Activated CD4-positive, CD25-positive, alpha-beta regulatory T cell (primary cell): ENCODE measurements around the gene PTPDC1.
"Not testable (repeated sequence)": the region's sequence is repeated elsewhere in the genome, so short reads cannot be mapped to it uniquely, and the experiment has no call there.

Experiments
- DNase-seq, 4 experiments: peaks; one replicate each; lab custom pipeline; 2025; lab: John Stamatoyannopoulos, UW

The PTPDC1 gene

DNA sequence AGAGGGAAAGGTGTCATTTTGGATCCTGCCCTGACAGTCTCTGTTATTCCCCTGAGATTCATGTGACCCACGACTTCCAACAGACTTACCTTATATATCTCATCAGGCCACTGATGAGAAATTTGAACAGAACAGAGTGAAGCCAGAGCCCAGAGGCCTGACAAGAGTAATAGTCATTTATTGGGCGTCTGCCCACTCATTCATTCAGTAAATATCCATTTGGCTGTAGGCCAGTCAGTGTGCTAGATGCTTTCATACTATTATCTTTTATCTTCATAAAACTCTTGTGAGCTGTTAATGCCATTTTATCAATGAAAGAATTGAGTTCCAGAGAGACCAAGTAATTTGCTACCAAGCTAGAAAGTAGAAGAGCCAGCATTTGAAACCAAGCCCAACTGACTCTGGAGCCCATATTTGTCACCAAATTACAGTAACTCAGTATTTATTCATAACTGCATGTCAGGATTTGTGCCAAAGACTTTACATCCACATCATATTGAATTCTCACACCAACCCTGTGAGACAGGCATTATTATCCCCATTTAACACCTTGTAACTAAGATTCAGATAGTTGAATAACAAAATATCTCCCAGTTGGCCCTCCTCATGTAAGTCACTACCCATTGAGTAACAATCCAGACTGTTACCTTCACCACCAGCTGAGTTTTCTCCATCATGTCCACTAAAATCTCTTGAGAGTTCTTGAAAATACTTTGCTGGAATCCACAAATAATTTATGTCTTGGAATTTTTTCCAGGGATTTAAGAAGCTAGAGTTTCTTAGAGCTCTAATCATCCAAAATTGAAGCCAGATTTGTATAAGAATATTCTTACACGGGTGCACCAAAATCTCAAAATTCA, 2.5 kb downstream of the PTPDC1 start:
- no peak for DNase-seq

DNA sequence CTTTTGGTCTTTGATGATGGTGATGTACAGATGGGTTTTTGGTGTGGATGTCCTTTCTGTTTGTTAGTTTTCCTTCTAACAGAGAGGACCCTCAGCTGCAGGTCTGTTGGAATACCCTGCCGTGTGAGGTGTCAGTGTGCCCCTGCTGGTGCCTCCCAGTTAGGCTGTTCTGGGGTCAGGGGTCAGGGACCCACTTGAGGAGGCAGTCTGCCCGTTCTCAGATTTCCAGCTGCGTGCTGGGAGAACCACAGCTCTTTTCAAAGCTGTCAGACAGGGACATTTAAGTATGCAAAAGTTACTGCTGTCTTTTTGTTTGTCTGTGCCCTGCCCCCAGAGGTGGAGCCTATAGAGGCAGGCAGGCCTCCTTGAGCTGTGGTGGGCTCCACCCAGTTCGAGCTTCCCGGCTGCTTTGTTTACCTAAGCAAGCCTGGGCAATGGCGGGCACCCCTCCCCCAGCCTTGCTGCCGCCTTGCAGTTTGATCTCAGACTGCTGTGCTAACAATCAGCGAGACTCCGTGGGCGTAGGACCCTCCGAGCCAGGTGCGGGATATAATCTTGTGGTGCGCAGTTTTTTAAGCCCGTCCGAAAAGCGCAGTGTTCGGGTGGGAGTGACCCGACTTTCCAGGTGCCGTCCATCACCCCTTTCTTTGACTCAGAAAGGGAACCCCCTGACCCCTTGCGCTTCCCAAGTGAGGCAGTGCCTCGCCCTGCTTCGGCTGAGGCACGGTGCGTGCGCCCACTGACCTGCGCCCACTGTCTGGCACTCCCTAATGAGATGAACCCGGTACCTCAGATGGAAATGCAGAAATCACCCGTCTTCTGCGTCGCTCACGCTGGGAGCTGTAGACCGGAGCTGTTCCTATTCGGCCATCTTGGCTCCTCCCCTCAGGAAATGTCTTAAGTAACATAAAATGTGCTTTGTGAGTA, 10.2 kb downstream of the PTPDC1 start:
- DNase-seq, result not testable (repeated sequence)

DNA sequence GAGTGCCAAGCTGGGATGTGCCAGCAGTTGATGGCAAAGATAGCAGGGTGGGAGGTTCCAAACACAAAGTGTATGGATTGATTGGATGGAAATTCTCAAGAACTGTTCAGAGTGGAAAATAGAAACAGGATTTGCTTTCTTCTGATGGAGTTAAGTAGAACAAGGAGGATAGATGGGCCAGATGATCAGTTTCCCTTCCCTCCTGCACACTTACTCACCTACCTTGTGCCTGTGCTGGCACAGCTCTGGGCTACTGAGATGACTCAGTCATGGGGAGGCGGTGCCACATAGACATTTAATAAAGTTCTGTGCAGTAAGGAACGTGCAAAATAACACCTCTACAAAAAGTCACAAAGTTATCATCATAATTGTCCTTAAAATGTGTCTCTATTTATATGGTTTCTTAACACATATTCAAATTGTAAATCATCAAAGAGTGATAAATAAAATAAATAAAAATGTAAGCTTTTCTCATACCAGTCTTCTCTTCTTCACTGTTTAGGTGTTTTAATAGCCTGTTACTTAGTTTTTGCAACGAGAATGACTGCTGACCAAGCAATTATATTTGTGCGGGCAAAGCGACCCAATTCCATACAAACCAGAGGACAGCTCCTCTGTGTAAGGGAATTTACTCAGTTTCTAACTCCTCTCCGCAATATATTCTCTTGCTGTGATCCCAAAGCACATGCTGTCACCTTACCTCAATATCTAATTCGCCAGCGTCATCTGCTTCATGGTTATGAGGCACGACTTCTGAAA, 12.7 kb downstream of the PTPDC1 start:
- no peak for DNase-seq

DNA sequence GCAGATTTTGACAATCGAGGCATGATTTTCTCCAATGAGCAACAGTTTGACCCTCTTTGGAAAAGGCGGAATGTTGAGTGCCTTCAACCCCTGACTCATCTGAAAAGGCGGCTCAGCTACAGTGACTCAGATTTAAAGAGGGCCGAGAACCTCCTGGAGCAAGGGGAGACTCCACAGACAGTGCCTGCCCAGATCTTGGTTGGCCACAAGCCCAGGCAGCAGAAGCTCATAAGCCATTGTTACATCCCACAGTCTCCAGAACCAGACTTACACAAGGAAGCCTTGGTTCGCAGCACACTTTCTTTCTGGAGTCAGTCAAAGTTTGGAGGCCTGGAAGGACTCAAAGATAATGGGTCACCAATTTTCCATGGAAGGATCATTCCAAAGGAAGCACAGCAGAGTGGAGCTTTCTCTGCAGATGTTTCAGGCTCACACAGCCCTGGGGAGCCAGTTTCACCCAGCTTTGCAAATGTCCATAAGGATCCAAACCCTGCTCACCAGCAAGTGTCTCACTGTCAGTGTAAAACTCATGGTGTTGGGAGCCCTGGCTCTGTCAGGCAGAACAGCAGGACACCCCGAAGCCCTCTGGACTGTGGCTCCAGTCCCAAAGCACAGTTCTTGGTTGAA, 13.6 kb downstream of the PTPDC1 start:
- DNase-seq, result no peak

DNA sequence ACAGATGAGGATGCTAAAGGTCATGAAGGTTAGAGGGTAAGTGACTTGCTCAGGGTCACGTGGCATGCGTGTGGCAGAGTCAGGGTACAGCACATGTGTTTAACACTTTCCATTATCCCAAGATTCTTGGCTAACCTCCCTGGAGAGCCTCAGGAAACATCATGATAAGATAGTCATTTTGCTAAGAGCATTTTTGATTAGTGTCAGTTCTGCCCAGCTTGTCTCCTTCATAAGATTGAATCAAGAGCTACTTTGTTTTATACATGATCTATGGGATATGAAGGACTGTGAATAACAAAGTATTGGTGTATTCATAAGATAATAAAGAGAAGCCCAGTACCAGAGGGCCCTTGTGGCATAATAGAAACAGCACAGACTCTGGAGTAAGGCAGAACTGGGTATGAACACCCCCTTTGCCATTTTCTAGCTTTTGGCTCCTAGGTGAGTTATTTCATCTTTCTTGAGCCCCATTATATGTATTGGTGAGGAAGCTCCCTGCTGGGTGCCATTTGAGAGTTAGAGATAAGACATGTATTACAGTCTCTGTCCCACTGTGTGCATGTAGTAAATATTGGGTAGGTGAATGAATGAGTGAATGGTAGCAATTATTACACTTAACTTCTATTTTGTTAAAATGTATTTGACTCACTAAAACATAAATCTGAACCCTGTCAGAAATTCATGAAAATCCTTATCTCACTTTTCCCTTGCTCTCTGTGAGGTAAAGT, 16.1 kb downstream of the PTPDC1 start:
- no peak for DNase-seq

DNA sequence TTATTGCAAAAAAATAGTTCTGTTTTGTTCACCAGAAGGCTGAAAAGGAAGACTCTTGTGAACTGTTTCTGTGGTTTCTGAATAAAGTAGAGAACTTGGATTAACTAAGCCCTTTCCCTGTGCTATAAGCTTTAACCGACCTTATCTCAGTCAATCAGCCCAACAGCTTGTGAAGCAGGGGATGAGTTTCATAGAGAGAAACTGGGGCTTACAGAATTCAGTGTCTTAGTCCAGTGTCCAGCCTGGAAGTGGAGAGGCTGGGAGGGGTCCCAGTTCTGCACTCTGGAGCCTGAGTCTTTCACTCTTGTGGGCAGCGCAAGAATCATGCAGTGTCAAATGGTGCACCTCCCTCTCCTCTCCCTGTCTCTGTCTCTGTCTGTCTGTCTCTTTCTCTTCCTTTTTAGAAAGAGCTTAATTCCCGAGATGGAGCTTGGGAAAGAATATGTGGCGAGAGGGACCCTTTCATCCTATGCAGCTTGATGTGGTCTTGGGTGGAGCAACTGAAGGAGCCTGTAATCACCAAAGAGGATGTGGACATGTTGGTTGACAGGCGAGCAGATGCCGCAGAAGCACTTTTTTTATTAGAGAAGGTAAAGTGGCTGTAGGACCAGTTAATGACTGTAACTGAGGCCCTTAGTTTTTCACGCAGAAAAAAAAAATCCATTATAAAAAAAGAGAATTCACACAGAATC, 17.0 kb downstream of the PTPDC1 start:
- DNase-seq, result no peak

DNA sequence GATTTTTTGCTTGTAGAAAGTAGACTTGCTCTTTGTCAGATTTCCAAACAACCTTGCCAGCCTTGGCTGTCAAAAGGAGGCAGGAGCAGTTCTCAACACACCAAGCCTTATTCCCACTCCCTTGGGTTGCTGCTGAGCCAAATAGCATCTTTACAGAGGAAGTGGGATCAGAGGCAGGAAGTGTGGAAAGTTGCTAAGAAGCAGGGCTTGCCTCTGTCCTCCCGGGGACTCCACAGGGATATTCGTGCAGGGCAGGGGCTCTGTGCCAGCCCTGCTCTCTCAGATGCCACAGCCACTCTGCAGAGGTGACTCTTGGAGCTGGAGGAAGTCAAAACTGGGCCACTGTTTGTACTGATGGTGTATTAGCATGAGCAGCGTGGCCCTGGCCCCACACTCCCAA, 24.3 kb downstream of the PTPDC1 start:
- no peak for DNase-seq

DNA sequence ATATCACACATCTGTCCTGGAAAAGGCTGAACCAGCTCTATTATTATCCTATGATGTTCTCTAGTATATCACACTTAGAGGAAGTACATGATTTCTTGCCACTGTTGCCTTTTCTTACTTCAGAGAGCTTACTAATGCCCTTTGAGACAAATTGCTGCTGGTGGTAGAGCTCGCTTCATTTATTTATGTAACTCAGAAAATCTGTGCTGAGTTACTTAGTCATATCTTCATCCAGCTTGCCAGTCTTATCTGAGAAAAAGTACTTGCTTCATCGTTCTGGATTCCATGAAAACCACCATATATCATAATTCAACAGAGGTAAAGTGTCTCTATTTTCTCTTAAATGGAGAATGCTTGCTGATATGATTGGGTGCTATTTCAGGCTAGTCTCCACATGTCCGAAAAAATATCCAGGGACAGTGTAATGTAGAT, 26.6 kb downstream of the PTPDC1 start:
- no peak for DNase-seq

DNA sequence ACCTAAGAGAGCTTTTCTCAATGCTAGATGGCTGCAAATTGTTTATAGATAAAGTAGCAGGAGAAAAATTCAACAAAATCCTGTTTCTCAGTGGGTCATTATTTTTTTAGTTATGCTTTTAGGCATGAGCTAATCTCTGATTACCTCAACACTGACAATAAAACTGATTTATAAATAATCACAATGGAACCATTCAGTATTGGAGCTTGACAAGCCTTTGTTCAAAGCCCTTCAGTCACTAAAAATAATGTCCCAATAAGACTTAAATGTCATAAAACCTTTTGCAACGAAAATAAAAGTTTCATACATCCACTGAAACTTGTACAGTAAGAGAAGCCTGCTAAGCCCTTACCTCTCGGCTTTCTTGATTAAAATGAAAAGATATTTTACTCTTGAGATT, 27.2 kb downstream of the PTPDC1 start:
- no peak for DNase-seq

DNA sequence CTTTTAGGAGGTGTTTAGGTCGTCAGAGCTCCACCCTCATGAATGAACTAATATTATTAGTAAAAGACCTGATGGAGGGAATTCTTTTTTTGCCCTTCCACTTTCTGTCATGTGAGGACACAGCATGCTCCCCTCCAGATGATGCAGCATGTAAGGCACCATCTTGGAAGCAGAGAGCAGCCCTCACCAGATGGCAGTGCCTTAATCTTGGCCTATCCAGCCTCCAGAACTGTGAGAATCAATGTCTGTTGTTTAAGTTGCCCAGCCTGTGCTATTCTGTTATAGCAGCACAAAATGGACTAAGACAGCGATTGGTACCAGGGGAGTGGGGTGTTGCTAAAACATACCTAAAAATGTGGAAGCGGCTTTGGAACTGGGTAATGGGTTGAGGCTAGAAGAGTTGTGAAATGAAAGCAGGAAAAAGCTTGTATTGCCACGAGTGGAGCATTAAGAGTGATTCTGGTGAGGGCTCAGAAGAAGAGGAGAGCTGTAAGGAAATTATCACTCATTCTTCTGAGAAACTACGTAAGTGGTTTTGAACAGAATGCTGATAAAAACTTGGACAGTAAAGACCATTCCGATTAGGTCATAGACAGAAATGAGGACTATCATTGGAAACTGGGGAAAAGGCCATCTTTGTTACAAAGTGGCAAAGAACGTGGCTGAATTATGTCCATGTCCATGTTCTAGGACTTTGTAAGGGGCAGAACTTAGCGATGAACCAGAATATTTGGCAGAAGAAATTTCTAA, 28.6 kb downstream of the PTPDC1 start:
- no peak for DNase-seq

DNA sequence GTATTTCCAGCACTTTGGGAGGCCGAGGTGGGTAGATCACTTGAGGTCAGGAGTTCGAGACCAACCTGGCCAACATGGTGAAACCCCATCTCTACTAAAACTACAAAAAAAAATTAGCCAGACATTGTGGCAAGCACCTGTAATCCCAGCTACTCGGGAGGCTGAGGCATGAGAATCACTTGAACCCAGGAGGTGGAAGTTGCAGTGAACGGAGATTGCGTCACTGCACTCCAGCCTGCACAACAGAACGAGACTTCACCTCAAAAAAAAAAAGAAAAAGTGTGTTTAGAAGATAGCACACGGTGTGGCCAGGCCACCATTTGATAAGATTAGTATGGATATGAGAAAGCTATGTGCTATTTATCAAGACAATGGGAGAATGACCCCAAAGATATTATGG, 35.8 kb downstream of the PTPDC1 start:
- not testable (repeated sequence) for DNase-seq

DNA sequence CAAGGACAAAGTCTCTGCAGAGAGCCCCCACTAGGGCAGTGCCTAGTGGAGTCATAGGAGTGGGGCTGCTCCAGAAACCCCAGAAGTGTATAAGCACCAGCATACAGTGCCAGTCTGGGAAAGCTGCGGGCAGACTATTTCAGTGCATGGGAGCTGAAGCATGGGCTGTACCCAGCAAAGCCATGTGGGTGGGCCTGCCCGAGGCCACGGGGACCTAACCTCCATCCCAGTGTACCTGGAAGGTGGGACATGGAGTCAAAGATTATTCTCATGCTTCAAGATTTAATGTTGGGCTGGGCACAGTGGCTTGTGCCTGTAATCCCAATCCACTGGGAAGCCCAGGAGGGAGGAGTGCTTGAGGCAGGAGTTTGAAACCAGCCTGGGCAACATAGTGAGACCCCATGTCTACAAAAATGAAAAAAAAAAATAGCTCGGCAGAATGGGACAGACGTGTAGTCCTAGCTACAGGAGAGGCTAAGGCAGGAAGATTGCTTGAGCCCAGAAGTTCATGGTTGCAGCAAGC, 36.7 kb downstream of the PTPDC1 start:
- no peak for DNase-seq

DNA sequence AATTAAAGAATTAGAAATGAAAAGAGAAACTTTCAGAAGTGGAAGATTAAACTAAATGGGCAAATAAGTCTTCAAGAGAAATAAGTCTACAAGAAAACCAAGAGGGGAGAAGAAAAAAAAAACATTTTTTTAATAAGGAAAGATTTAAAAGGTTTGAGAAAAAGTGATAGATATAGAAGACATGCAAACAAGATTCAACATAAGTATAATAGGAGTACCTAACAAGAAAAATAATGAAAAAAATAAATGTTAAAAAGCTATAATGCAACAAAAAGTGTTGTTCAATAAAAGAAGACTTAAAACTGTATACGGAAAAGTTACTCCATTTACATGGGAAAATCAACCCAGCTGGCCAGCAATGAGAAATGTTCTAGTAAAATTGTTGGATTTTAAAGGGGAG, 42.6 kb downstream of the PTPDC1 start:
- DNase-seq, result no peak

DNA sequence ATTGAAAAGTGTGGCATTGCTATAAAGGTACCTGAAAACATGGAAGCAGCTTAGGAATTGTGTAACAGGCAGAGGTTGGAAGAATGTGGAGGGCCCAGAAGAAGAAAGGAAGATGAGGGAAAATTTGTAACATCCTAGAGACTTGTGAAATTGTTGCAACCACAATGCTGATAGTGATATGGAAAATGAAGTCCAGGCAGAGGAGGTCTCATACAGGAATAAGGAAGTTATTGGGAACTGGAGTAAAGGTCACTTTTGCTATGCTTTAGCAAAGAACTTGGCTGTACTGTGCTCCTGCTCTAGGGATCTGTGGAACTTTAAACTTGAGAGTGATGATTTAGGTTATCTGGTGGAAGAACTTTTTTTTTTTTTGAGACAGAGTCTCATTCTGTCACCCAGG, 43.5 kb downstream of the PTPDC1 start:
- no peak for DNase-seq

DNA sequence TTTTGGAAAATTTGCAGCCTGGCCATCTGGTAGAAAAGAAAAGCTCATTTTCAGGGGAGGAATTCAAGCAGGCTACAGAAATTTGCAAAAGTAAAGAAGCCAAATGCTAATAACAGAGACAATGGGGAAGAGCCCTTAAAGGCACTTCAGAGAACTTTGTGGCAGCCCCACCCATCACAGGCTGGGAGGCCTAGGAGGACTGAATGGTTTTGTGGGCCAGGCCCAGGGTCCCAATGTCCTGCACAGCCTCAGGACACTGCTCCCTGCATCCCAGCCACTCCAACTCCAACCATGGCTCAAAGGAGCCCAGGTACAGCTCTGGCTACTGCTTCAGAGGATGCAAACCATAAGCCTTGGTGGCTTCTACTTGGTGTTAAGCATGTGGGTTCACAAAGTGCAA, 44.3 kb downstream of the PTPDC1 start:
- no peak for DNase-seq

DNA sequence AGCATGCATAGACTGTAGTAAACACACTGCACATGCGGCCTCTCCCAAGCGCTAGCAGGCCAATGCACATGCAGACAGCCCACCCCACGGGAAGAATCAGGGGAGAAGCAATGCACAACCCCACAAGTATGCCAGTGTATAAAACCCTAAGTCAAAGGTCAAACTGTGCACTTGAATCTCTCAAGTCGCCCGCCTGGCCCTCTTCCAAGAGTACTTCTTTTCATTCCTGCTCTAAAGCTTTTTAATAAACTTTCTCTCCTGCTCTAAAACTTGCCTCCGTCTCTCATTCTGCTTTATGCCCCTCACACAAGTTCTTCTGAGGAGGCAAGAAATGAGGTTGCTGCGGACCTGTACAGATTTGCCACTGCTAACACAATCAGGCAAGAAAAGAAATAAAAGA, 50.4 kb downstream of the PTPDC1 start:
- DNase-seq, result no peak

DNA sequence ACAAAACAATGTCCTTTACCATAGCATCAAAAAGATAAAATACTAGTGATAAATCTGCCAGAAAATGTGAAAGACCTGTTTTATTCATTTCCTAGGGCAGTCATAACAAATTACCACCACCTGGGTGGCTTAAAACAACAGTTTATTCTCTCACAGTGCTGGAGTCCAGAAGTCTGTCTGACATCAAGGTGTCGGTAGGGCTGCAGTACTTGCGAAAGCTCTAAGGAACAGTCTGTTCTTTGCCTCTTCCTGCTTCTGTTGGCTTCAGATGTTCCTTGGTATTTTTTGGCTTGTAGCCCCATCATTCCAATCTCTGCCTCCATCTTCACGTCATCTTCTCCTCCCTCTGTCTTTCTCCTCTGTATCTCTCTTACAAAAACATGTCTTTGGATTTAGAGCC, 51.0 kb downstream of the PTPDC1 start:
- no peak for DNase-seq

DNA sequence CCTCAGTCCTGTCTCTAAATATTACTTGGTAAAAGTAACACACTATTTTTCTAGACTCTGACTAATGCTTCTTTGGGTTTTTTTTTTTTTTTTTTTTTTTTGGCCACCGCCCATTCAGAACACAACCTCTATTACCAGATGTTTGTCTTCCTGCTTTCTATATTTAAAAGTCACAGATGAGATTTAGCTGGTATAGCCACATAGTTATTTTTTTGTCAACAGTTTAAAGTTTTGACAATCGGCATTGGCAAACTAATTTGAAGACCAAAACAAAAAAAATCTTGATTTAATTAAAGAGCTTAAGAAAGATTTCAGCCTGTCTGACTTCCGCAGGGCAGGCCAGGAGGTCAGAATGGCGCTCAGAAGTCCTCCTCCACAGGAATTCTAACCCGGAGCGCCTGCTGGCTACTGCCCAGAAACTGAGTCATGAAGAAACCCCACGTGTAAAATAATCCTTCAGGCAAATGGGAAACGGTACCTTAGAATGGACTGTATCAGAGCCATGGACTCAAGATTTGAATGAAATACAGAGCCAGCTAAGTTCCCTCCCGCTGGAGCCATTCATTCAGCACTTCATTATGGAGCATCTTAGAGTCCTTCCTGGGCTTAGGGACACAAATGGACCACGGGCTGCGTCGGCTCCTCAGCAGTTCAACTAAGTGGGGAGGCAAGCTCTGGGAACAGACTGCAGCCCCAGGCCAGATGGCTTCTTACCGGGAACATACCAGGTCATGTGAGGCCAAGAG, 55.6 kb downstream of the PTPDC1 start:
- no peak for DNase-seq

DNA sequence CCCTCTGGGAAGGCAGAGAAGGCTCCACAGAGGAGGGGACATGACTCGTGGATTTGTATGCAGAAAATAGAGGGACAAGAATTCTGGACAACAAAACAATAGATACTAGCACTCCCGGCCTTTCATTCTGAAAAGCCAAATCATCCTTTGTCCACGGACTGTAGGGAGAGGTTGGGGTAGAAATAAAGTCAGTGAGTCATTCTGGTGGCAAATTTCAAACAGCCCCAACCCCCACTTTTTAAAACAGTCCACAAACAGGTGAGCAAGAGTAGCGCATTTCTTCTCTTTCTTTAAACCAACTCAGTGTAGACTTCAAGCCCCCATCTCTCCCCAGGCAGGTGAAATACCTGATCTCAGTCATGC, 56.1 kb downstream of the PTPDC1 start:
- DNase-seq, result no peak
